ENCODE measurements around the gene TOX3.

The TOX3 gene

DNA sequence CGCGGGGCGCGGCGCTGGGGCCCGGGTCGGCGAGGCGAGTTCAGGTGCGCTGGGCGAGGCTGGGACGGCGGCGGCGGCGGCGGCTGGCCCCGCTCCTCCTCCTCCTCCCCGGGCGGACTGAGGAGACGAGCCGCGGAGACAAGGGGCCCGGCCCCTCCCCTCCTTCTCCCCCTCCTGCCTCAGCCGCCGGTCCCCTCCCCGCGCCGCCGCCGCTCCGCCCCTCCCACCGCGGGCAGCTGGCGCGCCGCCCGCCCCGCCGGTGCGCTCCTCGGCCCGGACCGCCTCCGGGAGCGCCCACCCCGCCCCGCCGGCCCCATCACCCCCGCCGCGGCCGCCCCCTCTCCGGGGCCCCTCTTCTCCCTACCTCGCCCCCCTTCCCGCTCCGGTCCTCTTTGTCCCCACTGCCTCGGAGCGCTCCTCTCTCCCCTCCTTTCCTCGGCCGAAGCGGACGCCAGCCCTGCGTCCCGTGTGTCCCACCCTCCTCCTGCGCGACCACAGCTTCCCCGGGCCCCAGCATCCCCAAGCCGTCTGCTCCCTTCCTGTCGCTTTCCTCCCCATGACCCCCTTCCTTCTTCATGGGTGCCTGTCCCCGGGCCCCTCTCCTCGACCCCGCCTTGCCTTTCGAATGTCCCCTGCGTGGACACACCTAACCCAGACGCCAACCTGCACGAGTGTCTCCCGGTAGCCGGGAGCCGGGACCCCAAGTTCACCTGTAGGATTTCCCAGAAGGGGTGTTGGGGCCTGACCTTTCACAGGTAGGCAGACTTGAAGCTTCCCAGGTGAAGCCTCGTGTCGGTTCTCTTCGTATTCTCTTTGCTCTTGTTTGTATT is at the start of gene TOX3:
TSS of gene TOX3 (minus strand) at position 140 of the 830 bp plus-strand sequence. CDS start 420 bp downstream, outside the sequence.
- DNase-seq = peak; percentile 91

DNA sequence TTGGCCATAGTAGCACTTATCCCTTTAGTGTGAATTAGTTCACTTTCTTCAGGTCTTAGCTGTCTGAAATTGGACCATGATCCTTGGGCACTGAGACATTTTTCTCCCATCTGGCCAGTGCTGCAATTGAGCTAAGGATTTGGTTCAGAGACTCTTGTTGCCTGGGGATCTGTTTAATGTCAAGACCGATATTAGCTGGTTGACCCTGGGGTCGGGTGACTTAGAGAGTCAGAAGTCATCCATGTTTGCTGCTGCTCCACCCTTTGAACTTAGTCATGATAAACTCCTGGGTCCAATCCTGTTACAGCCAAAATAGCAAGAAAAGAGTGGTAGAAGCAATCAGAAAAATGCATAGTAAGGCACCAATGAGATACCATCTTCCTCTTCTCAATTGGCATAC is 45.8 kb upstream of the TOX3 start:
- no peak for DNase-seq

DNA sequence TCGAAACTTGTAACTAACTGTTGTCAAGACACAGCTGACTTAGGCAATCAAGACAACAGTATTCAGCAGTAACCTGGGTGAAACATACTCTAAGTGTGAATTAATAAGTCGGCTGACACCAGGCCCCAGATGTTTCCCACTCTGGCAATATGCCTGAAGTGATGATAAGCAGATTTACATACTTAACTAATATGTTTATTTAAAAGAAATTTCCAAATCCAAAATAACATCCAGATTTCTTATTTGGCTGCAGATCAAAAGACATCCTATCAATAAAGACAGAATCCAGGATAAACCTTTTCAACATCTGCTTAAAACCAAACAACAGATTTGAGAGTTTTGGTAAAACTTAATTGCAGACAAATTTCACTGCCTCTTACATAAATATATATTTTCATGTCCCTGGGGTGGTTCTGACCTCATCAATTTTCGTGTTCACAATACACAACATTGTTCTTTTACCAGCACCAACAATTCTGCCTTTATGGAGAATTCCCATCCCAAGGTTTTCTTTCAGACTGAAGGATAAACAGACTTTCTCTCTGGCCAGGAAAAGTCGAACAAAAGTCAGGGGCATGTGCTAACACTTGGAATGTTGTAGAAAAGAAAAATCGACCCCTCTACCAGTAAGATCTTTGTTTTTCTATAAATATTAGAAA is 45.1 kb upstream of the TOX3 start:
- no peak for DNase-seq

DNA sequence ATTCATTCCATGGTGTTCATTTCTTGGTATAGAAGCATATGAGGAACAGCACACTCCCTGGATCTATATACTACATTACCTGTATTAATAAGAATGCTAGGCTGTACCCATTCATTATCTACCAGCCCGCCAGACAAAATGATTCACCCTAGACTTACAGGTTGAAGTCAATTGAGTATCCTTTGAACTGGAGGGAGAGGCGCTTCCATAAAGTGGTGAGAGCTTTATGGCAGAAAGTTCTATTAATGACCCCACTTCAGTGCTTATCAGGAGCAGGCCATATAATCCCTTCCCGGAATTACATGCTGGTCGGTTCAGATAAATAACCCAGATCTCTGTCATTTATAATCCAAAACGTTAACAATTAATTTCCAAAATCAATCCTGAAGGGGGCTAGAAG is 44.5 kb upstream of the TOX3 start:
- no peak for DNase-seq

- no peak for DNase-seq
These were observed 39.2 kb upstream of the TOX3 start for GRCh38 chr16:52586159-52586558.

- DNase-seq = no peak
These were observed 37.7 kb upstream of the TOX3 start for GRCh38 chr16:52584354-52585320.

DNA sequence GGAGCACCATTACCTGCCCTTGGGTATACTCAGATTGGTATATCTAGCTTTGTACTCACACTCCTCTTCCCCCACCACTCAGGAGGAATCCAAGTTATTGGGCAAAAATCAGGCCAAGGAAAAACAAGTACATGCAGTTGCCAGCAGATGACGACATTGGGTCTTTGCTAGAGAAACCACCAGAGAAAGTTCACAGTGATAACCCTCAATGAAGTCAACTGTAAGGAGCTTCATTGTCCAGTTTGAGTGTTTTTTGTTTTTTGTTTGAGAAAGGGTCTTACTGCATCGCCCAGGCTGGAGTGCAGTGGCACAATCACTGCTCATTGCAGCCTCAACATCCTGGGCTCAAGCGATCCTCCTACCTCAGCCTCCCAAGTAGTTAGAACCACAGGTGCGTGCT is 34.6 kb upstream of the TOX3 start:
- peak; percentile 81 for DNase-seq

DNA sequence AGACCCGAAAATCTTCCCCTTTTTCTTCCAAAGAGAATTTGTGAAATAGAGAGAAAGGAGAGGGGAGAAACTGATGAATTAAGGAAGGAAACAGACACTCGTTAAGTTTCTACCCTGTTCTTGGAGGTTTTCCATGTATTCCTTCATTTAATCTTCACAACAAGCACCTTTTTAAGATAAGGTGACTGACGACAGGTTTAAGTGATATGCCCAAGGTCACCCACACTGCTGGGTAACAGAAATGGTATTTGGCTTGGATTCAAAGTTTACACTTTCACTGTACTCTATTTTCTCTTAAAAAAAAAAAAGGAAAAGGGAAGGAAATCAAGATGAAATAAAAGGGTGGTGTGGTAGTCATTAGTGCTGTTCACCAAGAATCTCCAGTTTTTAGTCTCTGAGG is 33.5 kb upstream of the TOX3 start:
- DNase-seq = no peak

GRCh38 chr16:52578829-52579498 is 32.0 kb upstream of the TOX3 start:
- DNase-seq = no peak

DNA sequence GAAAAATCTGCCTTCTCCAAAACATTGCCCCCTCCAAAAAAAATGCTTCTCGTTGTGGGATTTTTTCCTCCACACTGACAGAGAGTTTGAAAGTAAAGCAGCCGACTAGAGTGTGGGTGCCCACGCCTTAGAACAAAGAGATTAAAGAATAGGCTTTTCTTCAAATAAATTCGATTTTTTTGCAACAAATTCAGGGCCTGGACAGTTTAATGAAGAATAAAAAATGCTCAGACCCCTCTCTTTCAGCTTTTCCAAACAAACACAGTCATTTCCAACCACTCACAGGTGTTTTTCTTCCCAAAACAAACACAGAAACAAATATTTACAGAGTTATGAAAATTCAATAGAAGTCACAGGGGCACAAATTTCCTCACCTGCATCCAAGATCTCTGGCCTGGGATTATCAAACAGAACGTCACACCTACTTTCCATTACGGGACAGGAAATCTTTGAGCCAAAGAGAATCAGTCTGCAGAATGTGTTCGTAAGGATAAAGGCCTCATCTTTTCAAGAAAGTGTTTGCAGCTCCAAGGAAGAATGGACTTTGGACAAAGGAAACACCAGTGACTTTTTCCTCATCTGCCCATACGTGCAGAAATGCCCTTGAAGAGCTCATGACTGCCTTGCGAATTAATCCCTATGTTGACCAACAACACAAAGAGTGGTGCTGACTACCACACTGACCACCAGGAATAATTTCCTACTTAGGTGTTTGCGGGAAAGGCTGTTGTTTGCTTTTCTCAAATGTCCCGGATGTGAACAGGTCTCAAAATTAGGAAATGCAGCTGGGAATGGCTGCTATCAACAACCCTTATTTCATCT is 31.3 kb upstream of the TOX3 start:
- DNase-seq = peak; percentile 92

DNA sequence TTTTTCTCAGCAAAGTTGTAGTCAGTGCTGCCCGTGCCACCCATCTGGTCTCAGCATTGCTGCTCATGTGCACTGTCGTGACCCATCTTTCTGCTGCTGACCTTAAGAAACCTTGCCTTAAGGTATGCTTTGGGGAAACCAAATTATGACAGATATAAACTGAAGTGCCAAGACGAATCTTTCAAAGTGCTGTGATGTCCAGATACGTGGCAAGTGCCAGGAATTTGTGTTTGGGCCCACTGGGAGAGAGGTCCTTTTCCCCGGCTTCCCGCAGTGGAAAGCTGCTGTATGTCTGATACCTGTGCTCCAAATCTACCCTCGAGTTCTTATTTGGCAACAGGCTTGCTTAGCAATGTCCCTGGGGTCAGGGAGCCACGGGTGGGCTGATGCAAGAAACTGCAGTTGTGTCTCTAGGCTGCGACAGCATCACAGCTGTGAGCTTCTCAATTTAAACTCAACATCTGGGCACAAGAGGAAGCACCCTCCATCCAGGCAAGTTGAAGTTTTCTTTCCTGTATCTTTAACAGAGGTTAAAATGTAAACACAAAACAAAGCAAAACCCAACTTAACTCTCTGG is 30.3 kb upstream of the TOX3 start:
- peak; percentile 41 for DNase-seq

- peak; percentile 95 for DNase-seq
These were observed 26.7 kb upstream of the TOX3 start for GRCh38 chr16:52573365-52574299.

GRCh38 chr16:52572656-52573055 is 25.7 kb upstream of the TOX3 start:
- peak; percentile 45 for DNase-seq

DNA sequence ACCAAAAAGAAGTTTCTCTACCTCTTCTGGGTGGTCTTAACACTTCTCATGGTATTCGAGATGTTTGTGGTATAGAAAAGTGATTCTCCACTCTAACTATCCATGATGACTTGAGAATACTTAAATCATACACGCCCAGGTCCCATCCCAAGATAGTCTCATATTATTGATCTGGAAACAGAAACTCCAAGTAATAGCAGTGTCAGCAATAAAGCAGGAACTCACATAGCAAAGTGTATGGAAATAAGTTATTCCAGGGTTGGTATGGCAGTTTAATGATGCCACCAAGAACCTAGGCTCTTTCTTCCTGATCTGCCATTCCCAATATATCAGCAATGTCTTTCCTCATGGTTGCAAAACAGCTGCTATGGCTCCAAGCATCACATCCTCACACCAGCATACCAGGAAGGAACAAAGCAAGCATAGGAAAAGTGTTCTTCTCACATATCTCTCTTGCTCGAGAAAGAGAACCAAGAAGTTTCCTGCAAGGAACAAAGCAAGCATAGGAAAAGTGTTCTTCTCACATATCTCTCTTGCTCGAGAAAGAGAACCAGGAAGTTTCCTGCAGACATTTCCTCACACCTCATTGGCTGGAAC is 23.6 kb upstream of the TOX3 start:
- DNase-seq = no peak

DNA sequence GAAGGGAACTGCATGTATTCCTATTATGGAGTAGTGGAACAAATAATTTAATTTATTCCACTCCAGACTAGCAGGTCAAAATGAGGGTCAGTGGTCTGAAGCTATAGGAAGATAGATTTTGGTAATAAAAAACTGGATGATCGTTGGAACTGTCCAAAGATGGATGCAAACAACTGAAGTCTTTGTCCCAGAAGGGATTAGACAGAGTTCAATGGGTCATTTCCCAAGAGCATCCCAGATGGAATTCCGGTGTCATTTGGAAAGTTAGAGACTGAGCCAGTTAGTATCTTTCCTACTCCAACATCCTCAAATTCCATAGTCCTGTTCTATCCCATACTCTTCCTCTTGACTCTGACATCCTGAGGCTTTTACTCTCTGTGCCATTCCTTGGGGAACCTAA is 22.8 kb upstream of the TOX3 start:
- DNase-seq = no peak

GRCh38 chr16:52568983-52569690 is 22.2 kb upstream of the TOX3 start:
- peak; percentile 87 for DNase-seq

- DNase-seq = no peak
These were observed 21.6 kb upstream of the TOX3 start for GRCh38 chr16:52568495-52568894.

DNA sequence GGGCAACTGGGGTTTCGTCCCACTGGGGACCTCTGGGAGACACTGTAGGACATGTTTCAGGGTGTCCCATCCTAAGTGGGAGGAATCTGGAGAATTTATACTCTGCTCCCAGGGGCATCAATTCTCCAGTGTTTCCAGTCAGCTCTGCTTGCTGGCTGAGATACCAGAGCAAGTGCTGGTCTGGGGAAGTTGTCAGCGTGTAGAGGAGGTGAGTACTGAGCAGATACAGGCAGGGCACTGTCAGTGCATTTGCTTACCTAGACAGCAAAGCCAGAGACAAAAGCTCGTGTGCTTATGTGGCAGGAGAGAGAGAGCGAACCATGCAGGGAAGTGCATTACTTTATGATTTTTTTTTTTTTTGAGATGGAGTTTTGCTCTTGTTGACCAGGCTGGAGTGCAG is 20.2 kb upstream of the TOX3 start:
- DNase-seq = peak; percentile 63

Data from DMS53 (cell line).